GM06990 (cell line): Measurements from ENCODE around the gene CCDC181.
A peak's percentile ranks its signal among the peaks of the same experiment; 100 is the strongest.

ENCODE experiments used
- DNase-seq: peaks from one replicate; pipeline ENCODE4 v3.0.0-alpha.2; 2011; ENCODE audit not compliant: insufficient read length; ENCODE audit errors: extremely low read depth
- H3K27me3 ChIP-seq: replicated peaks from 2 replicates; pipeline ENCODE4 v1.6.0; 2011; ENCODE audit warnings: low read length; ENCODE audit not compliant: control insufficient read depth, insufficient read depth
- H3K36me3 ChIP-seq: 2 replicates; pipeline ENCODE4 v1.5.1; 2011; ENCODE audit warnings: low read length; ENCODE audit not compliant: control insufficient read depth, insufficient read depth
- H3K4me3 ChIP-seq: replicated peaks from 2 replicates; pipeline ENCODE4 v1.5.1; 2011; ENCODE audit warnings: low read depth, mild to moderate bottlenecking, control low read depth, low read length
- TF ChIP-seq, protein P1 (sequence below): IDR thresholded peaks from 2 replicates; pipeline ENCODE4 v1.5.1; 2011; ENCODE audit warnings: low read length, control low read depth, mild to moderate bottlenecking, inconsistent platforms; ENCODE audit not compliant: insufficient read depth, poor library complexity, severe bottlenecking

Gene CCDC181

DNA sequence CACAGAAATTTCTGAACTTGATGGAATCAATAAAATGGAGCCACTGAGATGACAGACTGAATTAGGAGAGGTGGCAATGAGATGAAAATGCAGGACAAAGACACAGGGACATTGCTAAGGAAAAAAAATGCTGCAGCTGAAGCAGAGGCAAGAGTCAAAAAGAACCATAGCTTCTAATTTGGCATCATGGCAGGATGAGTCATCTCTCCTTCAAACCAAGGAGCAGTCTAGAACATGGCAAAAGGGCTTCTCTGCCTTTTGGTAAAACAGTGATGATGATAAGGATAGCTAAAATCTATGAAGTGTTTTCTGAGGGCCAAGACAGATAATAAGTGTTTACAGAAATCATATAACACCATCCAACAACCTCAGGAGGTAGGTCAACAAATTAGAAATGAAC lies 41.7 kb upstream of the CCDC181 start:
- no peak for DNase-seq
- TF ChIP-seq, protein P1, sequence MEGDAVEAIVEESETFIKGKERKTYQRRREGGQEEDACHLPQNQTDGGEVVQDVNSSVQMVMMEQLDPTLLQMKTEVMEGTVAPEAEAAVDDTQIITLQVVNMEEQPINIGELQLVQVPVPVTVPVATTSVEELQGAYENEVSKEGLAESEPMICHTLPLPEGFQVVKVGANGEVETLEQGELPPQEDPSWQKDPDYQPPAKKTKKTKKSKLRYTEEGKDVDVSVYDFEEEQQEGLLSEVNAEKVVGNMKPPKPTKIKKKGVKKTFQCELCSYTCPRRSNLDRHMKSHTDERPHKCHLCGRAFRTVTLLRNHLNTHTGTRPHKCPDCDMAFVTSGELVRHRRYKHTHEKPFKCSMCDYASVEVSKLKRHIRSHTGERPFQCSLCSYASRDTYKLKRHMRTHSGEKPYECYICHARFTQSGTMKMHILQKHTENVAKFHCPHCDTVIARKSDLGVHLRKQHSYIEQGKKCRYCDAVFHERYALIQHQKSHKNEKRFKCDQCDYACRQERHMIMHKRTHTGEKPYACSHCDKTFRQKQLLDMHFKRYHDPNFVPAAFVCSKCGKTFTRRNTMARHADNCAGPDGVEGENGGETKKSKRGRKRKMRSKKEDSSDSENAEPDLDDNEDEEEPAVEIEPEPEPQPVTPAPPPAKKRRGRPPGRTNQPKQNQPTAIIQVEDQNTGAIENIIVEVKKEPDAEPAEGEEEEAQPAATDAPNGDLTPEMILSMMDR: no peak
- H3K36me3 ChIP-seq: no peaks in the 10 kb centered on the region; the same call in 1 of the 2 replicates
- no peaks in the 10 kb centered on the region for H3K27me3 ChIP-seq
- no peak overlapping the region for H3K4me3 ChIP-seq

DNA sequence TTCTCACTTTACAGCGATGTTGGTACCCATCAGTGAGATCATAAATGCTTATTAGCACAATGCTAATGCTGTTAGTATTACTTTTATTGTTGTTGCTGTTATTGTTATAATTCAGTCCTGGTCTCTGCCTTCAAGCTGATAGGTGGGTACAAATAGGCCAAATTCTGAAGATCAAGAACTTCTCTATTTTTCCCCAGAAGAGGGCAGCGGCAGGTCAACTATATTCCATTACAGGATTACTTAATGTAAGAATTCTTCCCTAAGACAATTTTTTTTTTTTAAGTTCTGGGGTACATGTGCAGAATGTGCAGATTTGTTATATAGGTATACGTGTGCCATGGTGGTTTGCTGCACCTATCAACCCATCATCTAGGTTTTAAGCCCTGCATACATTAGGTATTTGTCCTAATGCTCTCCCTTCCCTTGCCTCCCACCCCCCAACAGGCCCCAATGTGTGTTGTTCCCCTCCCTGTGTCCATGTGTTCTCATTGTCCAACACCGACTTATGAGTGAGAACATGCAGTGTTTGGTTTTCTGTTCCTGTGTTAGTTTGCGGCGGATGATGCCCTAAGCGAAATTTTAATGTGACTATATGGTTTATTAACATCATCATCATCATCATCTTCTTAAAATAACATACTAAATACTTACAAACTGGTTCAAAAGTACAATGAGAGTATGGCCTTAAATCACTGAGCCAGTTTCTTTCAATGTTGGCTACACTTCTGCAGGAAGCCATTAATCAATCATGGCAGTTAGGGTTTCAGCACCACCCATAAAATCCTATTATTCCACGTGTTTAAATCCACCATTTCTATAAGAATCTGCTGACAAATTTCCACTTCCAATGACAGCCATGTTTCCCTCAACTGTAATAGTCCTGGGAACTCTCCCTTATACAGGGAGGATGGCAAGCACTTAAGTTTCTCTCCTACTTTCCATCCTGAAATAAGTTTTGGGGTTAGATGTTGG lies 39.3 kb upstream of the CCDC181 start:
- no peaks in the 10 kb centered on the region; the same call in 1 of the 2 replicates for H3K36me3 ChIP-seq
- no peak overlapping the region for H3K4me3 ChIP-seq
- TF ChIP-seq, protein P1: peak; percentile 36
- no peaks in the 10 kb centered on the region for H3K27me3 ChIP-seq
- DNase-seq: no peak

DNA sequence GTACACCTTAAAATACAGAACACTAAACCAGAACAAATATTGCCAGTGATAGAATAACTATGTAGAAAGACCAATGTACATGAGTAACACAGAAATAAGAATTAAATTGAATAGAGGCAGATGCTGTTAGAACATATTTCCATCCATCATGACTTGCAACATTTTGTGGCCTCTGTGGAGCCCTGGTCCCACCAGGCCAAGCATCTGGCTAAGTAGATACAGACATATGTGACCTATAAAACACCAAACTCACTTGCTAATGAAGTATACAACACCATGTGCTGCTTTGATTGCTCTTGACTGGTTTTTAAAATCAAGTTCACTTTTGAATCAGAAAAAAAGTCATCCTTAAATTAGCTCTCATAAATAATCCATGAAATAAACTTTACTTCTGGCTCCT lies 38.0 kb upstream of the CCDC181 start:
- Histone ChIP-seq H3K4me3 (no peak overlapping the region), H3K27me3 (no peaks in the 10 kb centered on the region), H3K36me3 (no peaks in the 10 kb centered on the region; the same call in 1 of the 2 replicates)
- DNase-seq: no peak
- TF ChIP-seq, protein P1: no peak

DNA sequence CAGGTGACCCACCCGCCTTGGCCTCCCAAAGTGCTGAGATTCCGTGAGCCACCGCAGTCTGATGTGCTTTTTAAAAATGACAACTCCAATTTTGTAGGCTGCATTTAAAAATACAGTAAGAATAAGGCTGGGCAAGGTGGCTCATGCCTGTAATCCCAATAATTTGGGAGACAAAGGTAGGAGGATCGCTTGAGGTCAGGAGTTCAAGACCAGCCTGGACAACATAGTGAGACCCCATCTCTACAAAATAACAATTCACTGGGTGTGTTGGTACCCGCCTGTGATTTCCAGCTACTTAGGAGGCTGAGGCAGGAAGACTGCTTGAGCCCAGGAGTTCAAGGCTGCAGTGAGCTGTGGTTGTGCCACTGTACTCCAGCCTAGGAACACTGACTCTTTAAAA lies 35.1 kb upstream of the CCDC181 start:
- H3K27me3 ChIP-seq: no peaks in the 10 kb centered on the region
- TF ChIP-seq, protein P1: no peak
- no peaks in the 10 kb centered on the region; the same call in 1 of the 2 replicates for H3K36me3 ChIP-seq
- DNase-seq: no peak
- H3K4me3 ChIP-seq: no peak overlapping the region

DNA sequence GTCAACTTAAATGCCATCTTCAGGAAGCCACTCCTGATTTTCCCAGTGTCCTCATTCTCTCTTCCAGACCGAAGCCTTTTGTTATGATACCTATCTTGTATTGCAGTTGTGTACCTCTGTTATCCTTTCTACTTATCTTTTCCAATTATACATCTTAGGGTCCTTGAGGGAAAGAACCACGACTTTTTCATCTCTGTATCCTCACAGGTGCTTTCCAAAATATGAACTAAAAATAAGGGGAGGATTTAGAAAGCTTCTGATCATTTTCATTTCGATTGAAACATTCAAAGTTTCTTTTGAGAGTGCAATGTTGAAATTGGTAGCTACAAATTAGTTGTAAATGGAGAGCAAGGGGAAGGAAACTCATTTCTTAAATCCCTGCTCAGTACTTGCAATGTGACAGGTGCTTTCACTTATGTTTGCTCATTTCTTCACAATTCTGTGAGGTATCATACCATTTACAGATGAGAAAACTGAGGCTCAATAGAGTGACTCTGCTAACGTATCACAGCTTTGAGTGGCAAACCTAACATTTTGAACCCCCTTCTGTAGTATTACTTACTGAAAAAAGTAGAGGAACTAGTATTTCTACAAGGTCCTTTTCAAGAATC lies 34.2 kb upstream of the CCDC181 start:
- H3K36me3 ChIP-seq: no peaks in the 10 kb centered on the region
- no peak for DNase-seq
- no peak overlapping the region for H3K4me3 ChIP-seq
- TF ChIP-seq, protein P1: no peak
- no peaks in the 10 kb centered on the region for H3K27me3 ChIP-seq
